HepG2 (cell line): ENCODE data around the gene SHISA6. TPM values are rescaled to one million over a fixed set of nuclear protein-coding genes. Genes with fewer than 3 reads are reported as not detected.

Experiments used
- ATAC-seq: fragments of 200-7000 bp; cut with Tn5 transposase; 3 replicates; pipeline ENCODE4 v1.9.1; 2020; ENCODE audit warnings: mild to moderate bottlenecking, moderate library complexity
- BruUV-seq: library from RNA; stranded (reverse); fragments of 400-500 nt; replicated peaks from 2 replicates; lab custom pipeline; 2021; lab: Mats Ljungman, UMichigan
- CTCF ChIA-PET: fragments of 300-600 bp; formaldehyde crosslinking; extraction: SDS; loops from one replicate; lab custom pipeline; 2021; ENCODE audit warnings: low total read pairs, inconsistent platforms, low intra/inter-chr PET ratio; lab: Yijun Ruan, JAX
- POLR2A ChIA-PET: fragments of 350-600 bp; sonication (Branson Sonifier 250); formaldehyde crosslinking; loops from one replicate; lab custom pipeline; 2020; ENCODE audit warnings: antibody characterized with exemption, inconsistent platforms; lab: Yijun Ruan, JAX
- DNase-seq: peaks from one replicate; pipeline ENCODE4 v3.0.0-alpha.2; 2015; ENCODE audit warnings: low spot score
- FAIRE-seq: peaks from 3 replicates; lab custom pipeline; 2011; peaks lifted over from hg19 to GRCh38; lab: Jason Lieb, UNC
- H2AFZ ChIP-seq: one replicate; pipeline ENCODE4 v1.6.1; 2011; ENCODE audit warnings: low read length, inconsistent platforms
- H3K27ac ChIP-seq: fragments of 300-600 bp; 3 replicates; pipeline ENCODE4 v1.8.0; 2011; ENCODE audit warnings: mixed run types, mild to moderate bottlenecking, mixed read lengths, low read length, inconsistent platforms; ENCODE audit not compliant: insufficient read depth; ENCODE audit errors: extremely low read length
- H3K27me3 ChIP-seq, 2 experiments: fragments of 200-600 bp in 1 of 2; 2 replicates in 1 of 2; 3 replicates in 1 of 2; pipeline versions ENCODE4 v1.6.0 to v1.8.0; 2011; ENCODE audit warnings: low read length in 2 of 2, mild to moderate bottlenecking in 2 of 2, moderate library complexity in 2 of 2, inconsistent platforms in 1 of 2; ENCODE audit not compliant: insufficient read depth in 2 of 2, control insufficient read depth in 1 of 2
- H3K36me3 ChIP-seq, 2 experiments: fragments of 200-600 bp in 1 of 2; replicated peaks in 1 of 2; 2 replicates in 1 of 2; 3 replicates in 1 of 2; pipeline versions ENCODE4 v1.5.1 to v1.8.0; 2011; ENCODE audit warnings: low read length in 2 of 2, inconsistent platforms in 1 of 2; ENCODE audit not compliant: insufficient read depth in 2 of 2, control insufficient read depth in 1 of 2
- H3K4me1 ChIP-seq: 2 replicates; pipeline ENCODE4 v1.5.1; 2012; ENCODE audit warnings: low read length, inconsistent platforms; ENCODE audit not compliant: insufficient read depth
- H3K4me2 ChIP-seq: 2 replicates; pipeline ENCODE4 v1.6.0; 2011; ENCODE audit warnings: low read depth, low read length, inconsistent platforms
- H3K4me3 ChIP-seq, 3 experiments: fragments of 200-600 bp in 1 of 3; sonication (generic), shearing (Covaris generic) in 1 of 3; replicated peaks in 1 of 3; 2 replicates each; pipeline ENCODE4 v1.5.1; 2011 to 2016; ENCODE audit warnings: low read length in 3 of 3, inconsistent platforms in 2 of 3, low read depth in 2 of 3, mild to moderate bottlenecking in 2 of 3, control low read depth in 1 of 3, mixed read lengths in 1 of 3; ENCODE audit not compliant: insufficient read depth in 1 of 3
- H3K79me2 ChIP-seq: one replicate; pipeline ENCODE4 v1.6.1; 2011; ENCODE audit warnings: low read length, inconsistent platforms; ENCODE audit not compliant: insufficient read depth
- H3K9ac ChIP-seq: 2 replicates; pipeline ENCODE4 v1.6.0; 2011; ENCODE audit warnings: mild to moderate bottlenecking, low read depth, low read length, inconsistent platforms; ENCODE audit not compliant: insufficient read depth
- H3K9me3 ChIP-seq: 2 replicates; pipeline ENCODE4 v1.5.1; 2012; ENCODE audit warnings: mild to moderate bottlenecking, low read length
- H4K20me1 ChIP-seq: 2 replicates; pipeline ENCODE4 v1.6.0; 2011; ENCODE audit warnings: inconsistent platforms, mild to moderate bottlenecking, low read length, moderate library complexity; ENCODE audit not compliant: insufficient read depth
- CBX1 ChIP-seq: IDR thresholded peaks from one replicate; pipeline ENCODE4 v1.6.1; 2016; ENCODE audit warnings: antibody characterized with exemption, low read depth
- CHD4 ChIP-seq: fragments of 200-600 bp; sonication (generic); IDR thresholded peaks from 2 replicates; pipeline ENCODE4 v1.7.0; 2017; ENCODE audit warnings: mild to moderate bottlenecking, low read length, borderline replicate concordance
- HOMEZ ChIP-seq: IDR thresholded peaks from 2 replicates; pipeline ENCODE4 v1.6.1; 2016; ENCODE audit warnings: low read depth
- KAT2B ChIP-seq: fragments of 150-350 bp; IDR thresholded peaks from 2 replicates; pipeline ENCODE4 v1.6.1; 2014; ENCODE audit warnings: low read depth, low read length, borderline replicate concordance
- MEIS2 ChIP-seq: sonication (generic); formaldehyde crosslinking; IDR thresholded peaks from 2 replicates; pipeline ENCODE4 v1.9.0; 2021; ENCODE audit warnings: mild to moderate bottlenecking, missing genetic modification reagents
- MYPOP ChIP-seq: sonication (generic); formaldehyde crosslinking; IDR thresholded peaks from 2 replicates; pipeline ENCODE4 v1.8.1; 2023; ENCODE audit warnings: mild to moderate bottlenecking, moderate library complexity, missing genetic modification reagents
- NFE2L2 ChIP-seq: fragments of 150-350 bp; IDR thresholded peaks from 2 replicates; pipeline ENCODE4 v1.6.1; 2014; ENCODE audit warnings: low read length
- NFRKB ChIP-seq: fragments of 450-650 bp; IDR thresholded peaks from 2 replicates; pipeline ENCODE4 v1.6.1; 2017
- NONO ChIP-seq, 2 experiments: fragments of 450-650 bp in 1 of 2; sonication (generic) in 1 of 2; formaldehyde crosslinking in 1 of 2; IDR thresholded peaks in 1 of 2; conservative IDR thresholded peaks in 1 of 2; 2 replicates each; pipeline versions ENCODE4 v1.6.1 to v1.8.0; 2017 to 2022; ENCODE audit warnings: mild to moderate bottlenecking in 1 of 2, missing genetic modification reagents in 1 of 2, moderate library complexity in 1 of 2
- SSRP1 ChIP-seq: IDR thresholded peaks from 2 replicates; pipeline ENCODE4 v1.6.1; 2016; ENCODE audit warnings: control low read depth
- THAP9 ChIP-seq: sonication (generic); formaldehyde crosslinking; IDR thresholded peaks from 2 replicates; pipeline ENCODE4; 2020; ENCODE audit warnings: missing genetic modification reagents, mild to moderate bottlenecking, borderline replicate concordance
- ZNF20 ChIP-seq: sonication (generic); formaldehyde crosslinking; IDR thresholded peaks from 2 replicates; pipeline ENCODE4 v1.4.0; 2020; ENCODE audit warnings: mild to moderate bottlenecking, moderate library complexity, missing genetic modification reagents
- ZNF253 ChIP-seq: sonication (generic); formaldehyde crosslinking; IDR thresholded peaks from 2 replicates; pipeline ENCODE4 v1.8.0; 2022; ENCODE audit warnings: mild to moderate bottlenecking, missing genetic modification reagents, borderline replicate concordance
- ZNF432 ChIP-seq: sonication (generic); formaldehyde crosslinking; IDR thresholded peaks from 2 replicates; pipeline ENCODE4 v1.5.0; 2020; ENCODE audit warnings: missing genetic modification reagents, mild to moderate bottlenecking, borderline replicate concordance
- ZSCAN12 ChIP-seq: sonication (generic); formaldehyde crosslinking; IDR thresholded peaks from 2 replicates; pipeline ENCODE4 v1.9.0; 2021; ENCODE audit warnings: mild to moderate bottlenecking, missing genetic modification reagents
- ZSCAN20 ChIP-seq: sonication (generic); formaldehyde crosslinking; IDR thresholded peaks from 2 replicates; pipeline ENCODE4 v1.4.0; 2020; ENCODE audit warnings: missing genetic modification reagents, mild to moderate bottlenecking, borderline replicate concordance
- WGBS: methylation state at CpG from one replicate; pipeline ENCODE4 v1.1.6; 2017; ENCODE audit warnings: low lambda C conversion rate; 5-methylcytosine and 5-hydroxymethylcytosine counted together
- in situ Hi-C: cut with HindIII; loops from 2 replicates; pipeline ENCODE4 v1.10.0; 2017; ENCODE audit warnings: low pct_unique_long_range_greater_than_20kb; ENCODE audit not compliant: extremely low pct_ligation_motif_present
- intact Hi-C: fragments of 100-400 bp; cut with micrococcal nuclease; formaldehyde crosslinking; loops from one replicate; pipeline ENCODE4 v1.10.0; 2022; ENCODE audit not compliant: unreplicated experiment
- polyA plus RNA-seq, 8 experiments: library from polyadenylated mRNA; depleted of rRNA in 3 of 8; stranded (reverse) in 7 of 8; unstranded in 1 of 8; fragments of >200 nt; fragmentation: Illumina TruSeq in 4 of 8; extraction: Trizol in 4 of 8; gene quantifications; 2 replicates each; pipeline versions ENCODE4 v1.2.1 to v1.2.3, GENCODE V29; 2011 to 2016; ENCODE audit warnings: low read depth in 4 of 8, missing spikeins in 1 of 8, mixed read lengths in 1 of 8; ENCODE audit not compliant: insufficient read depth in 1 of 8
- total RNA-seq, 5 experiments: library from RNA; depleted of rRNA; stranded (reverse); fragments of >200 nt; fragmentation: Illumina TruSeq; extraction: Trizol; gene quantifications; 2 replicates each; pipeline ENCODE4 v1.2.3, GENCODE V29; 2016; ENCODE audit warnings: low read depth in 1 of 5
- TF ChIP-seq, protein P1 (sequence below): fragments of 450-650 bp; IDR thresholded peaks from 2 replicates; pipeline ENCODE4 v1.6.1; 2017
- TF ChIP-seq, protein P2 (sequence below): IDR thresholded peaks from 2 replicates; pipeline ENCODE4 v1.6.1; 2012; ENCODE audit warnings: inconsistent platforms

SHISA6 gene
- total and polyA plus RNA-seq, 2 of the 13 experiments (the other 11 are each of a cell fraction or from before 2014, with no cell fraction given), result not detected

- no peak for TF ChIP-seq THAP9 (CRISPR knock-in tag)
- TF ChIP-seq MEIS2 (CRISPR knock-in tag), result no peak
- no peak for TF ChIP-seq HOMEZ (CRISPR knock-in tag)
- TF ChIP-seq ZNF20 (CRISPR knock-in tag), result no peak
- no peak for TF ChIP-seq ZNF432 (CRISPR knock-in tag)
- no peak for TF ChIP-seq CHD4
- no peak for TF ChIP-seq NFRKB
- no peak for TF ChIP-seq ZNF253 (CRISPR knock-in tag)
- no peak for TF ChIP-seq ZSCAN12 (CRISPR knock-in tag)
These were observed 57.4 kb downstream of the SHISA6 start (continued) for GRCh38 chr17:11298401-11298800.

DNA sequence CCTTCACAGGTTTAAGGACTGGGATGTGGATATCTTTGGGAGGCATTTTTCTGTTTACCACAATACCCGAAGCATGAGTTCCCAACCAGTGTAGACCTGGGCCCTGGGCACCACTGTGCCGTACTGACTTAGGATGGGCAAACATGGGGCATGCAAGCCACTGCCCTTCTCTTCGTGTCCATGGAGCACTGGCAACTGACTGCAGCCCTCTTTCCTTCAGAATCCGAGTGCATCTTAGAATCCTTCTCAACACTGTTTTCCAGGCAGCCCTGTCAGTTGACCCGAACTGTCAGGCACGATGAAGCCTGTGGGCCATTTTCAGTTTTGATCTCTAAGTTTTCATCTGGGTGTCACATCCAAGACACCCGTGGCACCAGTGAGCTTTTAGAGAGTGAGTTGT, 59.2 kb downstream of the SHISA6 start:
- no peak overlapping the region for H3K4me3 ChIP-seq
- intact Hi-C loops, result no loop called here
- TF ChIP-seq CBX1, result no peak
- TF ChIP-seq ZSCAN20 (CRISPR knock-in tag), result no peak
- no peak for TF ChIP-seq MYPOP (CRISPR knock-in tag)
- TF ChIP-seq, protein P1, sequence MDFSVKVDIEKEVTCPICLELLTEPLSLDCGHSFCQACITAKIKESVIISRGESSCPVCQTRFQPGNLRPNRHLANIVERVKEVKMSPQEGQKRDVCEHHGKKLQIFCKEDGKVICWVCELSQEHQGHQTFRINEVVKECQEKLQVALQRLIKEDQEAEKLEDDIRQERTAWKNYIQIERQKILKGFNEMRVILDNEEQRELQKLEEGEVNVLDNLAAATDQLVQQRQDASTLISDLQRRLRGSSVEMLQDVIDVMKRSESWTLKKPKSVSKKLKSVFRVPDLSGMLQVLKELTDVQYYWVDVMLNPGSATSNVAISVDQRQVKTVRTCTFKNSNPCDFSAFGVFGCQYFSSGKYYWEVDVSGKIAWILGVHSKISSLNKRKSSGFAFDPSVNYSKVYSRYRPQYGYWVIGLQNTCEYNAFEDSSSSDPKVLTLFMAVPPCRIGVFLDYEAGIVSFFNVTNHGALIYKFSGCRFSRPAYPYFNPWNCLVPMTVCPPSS, result no peak
- no peak for TF ChIP-seq SSRP1
- no peak for TF ChIP-seq NONO (IDR thresholded peaks at IDR 0.05)
- TF ChIP-seq NONO (CRISPR knock-in tag; conservative IDR thresholded peaks at IDR 0.05), result no peak
- TF ChIP-seq, protein P2, sequence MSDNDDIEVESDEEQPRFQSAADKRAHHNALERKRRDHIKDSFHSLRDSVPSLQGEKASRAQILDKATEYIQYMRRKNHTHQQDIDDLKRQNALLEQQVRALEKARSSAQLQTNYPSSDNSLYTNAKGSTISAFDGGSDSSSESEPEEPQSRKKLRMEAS, result no peak
- TF ChIP-seq KAT2B, result no peak
- TF ChIP-seq NFE2L2, result no peak

More for the DNA sequence above, 59.2 kb downstream of the SHISA6 start:
- no peak overlapping the region for H3K27ac ChIP-seq
- H3K79me2 ChIP-seq, result no peaks in the 10 kb centered on the region
- no peaks in the 10 kb centered on the region for H4K20me1 ChIP-seq
- ChIA-PET POLR2A (no interaction called here), CTCF (no interaction called here)
- H3K27me3 ChIP-seq, result peaks cover 0 to 3% of the 10 kb centered on the region in 2 experiments; a peak in 1 of 5 replicates
- 0% methylated on average over 5 of the region's 7 CpGs for WGBS
- DNase-seq, result no peak
- no peak overlapping the region for H3K4me2 ChIP-seq
- FAIRE-seq, result no peak
- no peak overlapping the region for H2AFZ ChIP-seq
- no peaks in the 10 kb centered on the region for H3K9me3 ChIP-seq
- no peaks in the 10 kb centered on the region for H3K4me1 ChIP-seq
- in situ Hi-C loops, result no loop called here
- ATAC-seq, result no peak
- BruUV-seq, result no TSS peak
- H3K36me3 ChIP-seq, result no peaks in the 10 kb centered on the region
- no peak overlapping the region for H3K9ac ChIP-seq
